Right lobe of liver (tissue), 4 donors: ENCODE results near the gene PLA2G4F.

ENCODE experiments used
- POLR2A ChIP-seq: fragments of 450-650 bp; IDR thresholded peaks from one replicate; pipeline ENCODE4 v1.6.1; 2017; ENCODE audit warnings: antibody characterized with exemption, mild to moderate bottlenecking
- TF ChIP-seq, protein P1 (sequence below), 4 donors: fragments of 200-600 bp in 3 of 4; fragments of 450-650 bp in 1 of 4; IDR thresholded peaks; one replicate each; pipeline versions ENCODE4 v1.5.1 to v1.8.0; 2016 to 2022; ENCODE audit warnings: antibody characterized with exemption in 4 of 4, mild to moderate bottlenecking in 2 of 4
- donor health status: DM: no; HTN: no; CAD: no.
- donor health status: DM: no; HTN: no; CAD: no.
- donor health status: DM: no; HTN: yes; CAD: no.

GRCh38 chr15:42198516-42198915 lies 42.1 kb upstream of the PLA2G4F start:
- TF ChIP-seq, protein P1, sequence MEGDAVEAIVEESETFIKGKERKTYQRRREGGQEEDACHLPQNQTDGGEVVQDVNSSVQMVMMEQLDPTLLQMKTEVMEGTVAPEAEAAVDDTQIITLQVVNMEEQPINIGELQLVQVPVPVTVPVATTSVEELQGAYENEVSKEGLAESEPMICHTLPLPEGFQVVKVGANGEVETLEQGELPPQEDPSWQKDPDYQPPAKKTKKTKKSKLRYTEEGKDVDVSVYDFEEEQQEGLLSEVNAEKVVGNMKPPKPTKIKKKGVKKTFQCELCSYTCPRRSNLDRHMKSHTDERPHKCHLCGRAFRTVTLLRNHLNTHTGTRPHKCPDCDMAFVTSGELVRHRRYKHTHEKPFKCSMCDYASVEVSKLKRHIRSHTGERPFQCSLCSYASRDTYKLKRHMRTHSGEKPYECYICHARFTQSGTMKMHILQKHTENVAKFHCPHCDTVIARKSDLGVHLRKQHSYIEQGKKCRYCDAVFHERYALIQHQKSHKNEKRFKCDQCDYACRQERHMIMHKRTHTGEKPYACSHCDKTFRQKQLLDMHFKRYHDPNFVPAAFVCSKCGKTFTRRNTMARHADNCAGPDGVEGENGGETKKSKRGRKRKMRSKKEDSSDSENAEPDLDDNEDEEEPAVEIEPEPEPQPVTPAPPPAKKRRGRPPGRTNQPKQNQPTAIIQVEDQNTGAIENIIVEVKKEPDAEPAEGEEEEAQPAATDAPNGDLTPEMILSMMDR (IDR thresholded peaks at IDR 0.05): no peak
- no peak for TF ChIP-seq POLR2A
